GM23338 (cell line): ENCODE data around the gene PLD5. TPM values are rescaled to one million over a fixed set of nuclear protein-coding genes. Genes with fewer than 3 reads are reported as not detected.
"Not testable (repeated sequence)": the region's sequence is repeated elsewhere in the genome, so short reads cannot be mapped to it uniquely, and the experiment has no call there.

ENCODE experiments used
- ATAC-seq: fragments of 200-7000 bp; cut with Tn5 transposase; 3 replicates; pipeline ENCODE4 v1.9.1; 2020
- DNase-seq: peaks from one replicate; pipeline ENCODE4 v3.0.0-alpha.2; 2015; ENCODE audit warnings: low spot score
- H2AFZ ChIP-seq: fragments of 200-600 bp; sonication (generic); 2 replicates; pipeline ENCODE4 v1.8.0; 2016; ENCODE audit warnings: antibody characterized with exemption, mild to moderate bottlenecking, moderate library complexity
- H3F3A ChIP-seq: fragments of 200-600 bp; sonication (generic); replicated peaks from 2 replicates; pipeline ENCODE4 v1.8.0; 2017; ENCODE audit warnings: antibody characterized with exemption, mixed run types, low read depth
- H3K27ac ChIP-seq: fragments of 200-600 bp; sonication (generic); 2 replicates; pipeline ENCODE4 v1.6.1; 2016; ENCODE audit warnings: low read depth
- H3K27me3 ChIP-seq: fragments of 200-600 bp; sonication (generic); 2 replicates; pipeline ENCODE4 v1.8.0; 2016; ENCODE audit warnings: mild to moderate bottlenecking, mixed run types, moderate library complexity; ENCODE audit not compliant: insufficient read depth
- H3K36me3 ChIP-seq: fragments of 200-600 bp; sonication (generic); 2 replicates; pipeline ENCODE4 v1.8.0; 2016; ENCODE audit warnings: mild to moderate bottlenecking; ENCODE audit not compliant: insufficient read depth
- H3K4me1 ChIP-seq: fragments of 200-600 bp; sonication (generic); 2 replicates; pipeline ENCODE4 v1.8.0; 2016; ENCODE audit warnings: mild to moderate bottlenecking, moderate library complexity; ENCODE audit not compliant: insufficient read depth
- H3K4me2 ChIP-seq: fragments of 200-600 bp; sonication (generic); 2 replicates; pipeline ENCODE4 v1.7.1; 2017; ENCODE audit warnings: mixed run types
- H3K4me3 ChIP-seq: fragments of 200-600 bp; sonication (generic); 2 replicates; pipeline ENCODE4 v1.6.1; 2016; ENCODE audit warnings: mixed run types
- H3K79me2 ChIP-seq: fragments of 200-600 bp; sonication (generic); replicated peaks from 2 replicates; pipeline ENCODE4 v1.8.0; 2017; ENCODE audit warnings: mild to moderate bottlenecking; ENCODE audit not compliant: insufficient read depth
- H3K9me2 ChIP-seq: fragments of 200-600 bp; sonication (generic); 2 replicates; pipeline ENCODE4 v1.8.0; 2017; ENCODE audit not compliant: insufficient read depth
- H4K20me1 ChIP-seq: fragments of 200-600 bp; sonication (generic); replicated peaks from 2 replicates; pipeline ENCODE4 v1.8.0; 2017; ENCODE audit warnings: mild to moderate bottlenecking; ENCODE audit not compliant: insufficient read depth
- H3K27ac Mint-ChIP-seq: 2 replicates; pipeline ENCODE4 v1.8.0; 2020; ENCODE audit warnings: inconsistent platforms, mild to moderate bottlenecking, moderate library complexity, mixed read lengths
- H3K27me3 Mint-ChIP-seq: 3 replicates; pipeline ENCODE4 v1.8.0; 2022; ENCODE audit warnings: low read depth, mild to moderate bottlenecking, moderate library complexity, mixed read lengths, inconsistent platforms; ENCODE audit not compliant: insufficient read depth, poor library complexity
- H3K36me3 Mint-ChIP-seq: 3 replicates; pipeline ENCODE4 v1.8.0; 2021; ENCODE audit warnings: low read depth, mild to moderate bottlenecking, inconsistent platforms, moderate library complexity, mixed read lengths
- H3K4me1 Mint-ChIP-seq: 3 replicates; pipeline ENCODE4 v1.8.0; 2020; ENCODE audit warnings: mild to moderate bottlenecking, inconsistent platforms, mixed read lengths
- H3K4me3 Mint-ChIP-seq: 3 replicates; pipeline ENCODE4 v1.8.0; 2021; ENCODE audit warnings: moderate library complexity, mild to moderate bottlenecking, inconsistent platforms, mixed read lengths
- H3K9me3 Mint-ChIP-seq: 3 replicates; pipeline ENCODE4 v1.8.0; 2020; ENCODE audit warnings: moderate library complexity, mild to moderate bottlenecking, inconsistent platforms, mixed read lengths
- CREB1 ChIP-seq: fragments of 250-450 bp; sonication (Bioruptor Pico); IDR thresholded peaks from 2 replicates; pipeline ENCODE4 v1.5.0; 2020; ENCODE audit warnings: low read depth, mild to moderate bottlenecking, moderate library complexity
- CTCF ChIP-seq, 2 experiments: fragments of 200-600 bp in 1 of 2; sonication (generic) in 1 of 2; conservative IDR thresholded peaks; 2 replicates each; pipeline versions ENCODE4 v1.5.1 to v1.6.1; 2016 to 2017; ENCODE audit warnings: antibody characterized with exemption in 2 of 2, low read depth in 2 of 2, mild to moderate bottlenecking in 2 of 2, moderate library complexity in 1 of 2
- ETS1 ChIP-seq: IDR thresholded peaks from 2 replicates; pipeline ENCODE4 v1.6.1; 2016; ENCODE audit warnings: antibody characterized with exemption
- JUNB ChIP-seq: IDR thresholded peaks from one replicate; pipeline ENCODE4 v1.6.1; 2016; ENCODE audit warnings: antibody characterized with exemption; ENCODE audit not compliant: unreplicated experiment
- NANOG ChIP-seq: IDR thresholded peaks from 2 replicates; pipeline ENCODE4 v1.6.1; 2016; ENCODE audit warnings: antibody characterized with exemption, borderline replicate concordance
- REST ChIP-seq: IDR thresholded peaks from one replicate; pipeline ENCODE4 v1.6.1; 2018; ENCODE audit warnings: antibody characterized with exemption; ENCODE audit not compliant: unreplicated experiment
- ZNF114 ChIP-seq: fragments of 250-450 bp; sonication (Bioruptor Pico); IDR thresholded peaks from 2 replicates; pipeline ENCODE4 v1.5.0; 2020; ENCODE audit warnings: mild to moderate bottlenecking, moderate library complexity
- ZNF331 ChIP-seq: fragments of 250-450 bp; sonication (Bioruptor Pico); IDR thresholded peaks from 2 replicates; pipeline ENCODE4 v1.5.0; 2020; ENCODE audit warnings: low read depth, mild to moderate bottlenecking, moderate library complexity
- polyA plus RNA-seq: library from polyadenylated mRNA; unstranded; fragments of >200 nt; fragmentation: Nextera tagmentation; extraction: Ambion mirVana; gene quantifications from 2 replicates; pipeline ENCODE4 v1.2.1, GENCODE V29; 2016
- total RNA-seq: library from RNA; depleted of rRNA; stranded (reverse); fragments of >200 nt; shearing (Covaris generic); gene quantifications from 2 replicates; pipeline ENCODE4 v1.2.3, GENCODE V29; 2014
- TF ChIP-seq, protein P1 (sequence below): fragments of 250-450 bp; sonication (Bioruptor Pico); IDR thresholded peaks from 2 replicates; pipeline ENCODE4 v1.5.0; 2020; ENCODE audit warnings: mild to moderate bottlenecking, moderate library complexity

PLD5 gene
- total and polyA plus RNA-seq, 2 experiments from 2014 or later: 5.5 to 5.8 TPM

DNA sequence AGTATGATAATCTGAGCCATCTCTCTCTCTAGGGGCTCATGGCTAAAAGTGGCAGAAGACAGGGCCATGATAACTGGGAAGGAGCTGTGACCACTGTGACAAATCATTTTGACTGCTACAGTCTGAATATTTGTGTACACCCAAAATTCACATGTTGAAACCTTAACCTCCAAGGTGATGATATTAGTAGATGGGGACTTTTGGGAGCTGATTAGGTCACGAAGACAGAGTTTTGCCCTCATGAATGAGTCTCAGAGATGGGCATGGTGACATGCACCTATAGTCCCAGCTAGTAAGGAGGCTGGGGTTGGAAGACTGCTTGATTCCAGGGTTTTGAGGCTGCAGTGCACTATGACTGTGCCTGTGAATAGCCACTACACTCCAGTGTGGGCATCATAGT is 174.9 kb downstream of the PLD5 start:
- Mint-ChIP-seq H3K4me1 (no peaks in the 10 kb centered on the region), H3K9me3 (no peaks in the 10 kb centered on the region), H3K36me3 (0 out of 3 replicates have a peak, but pooled peaks cover 3% of the 10 kb centered on the region), H3K27me3 (no peaks in the 10 kb centered on the region), H3K4me3 (no peak overlapping the region), H3K27ac (no peak overlapping the region)
- H3K9me2 ChIP-seq: no peaks in the 10 kb centered on the region
- no peaks in the 10 kb centered on the region for H4K20me1 ChIP-seq
- TF ChIP-seq ETS1 (no peak), CREB1 (no peak), ZNF331 (no peak), JUNB (no peak), CTCF (conservative IDR thresholded peaks at IDR 0.05; ENCODE audit: low read depth in 2 of 2) (no peak), NANOG (no peak), REST (no peak), ZNF114 (CRISPR knock-in tag) (no peak)
- TF ChIP-seq, protein P1, sequence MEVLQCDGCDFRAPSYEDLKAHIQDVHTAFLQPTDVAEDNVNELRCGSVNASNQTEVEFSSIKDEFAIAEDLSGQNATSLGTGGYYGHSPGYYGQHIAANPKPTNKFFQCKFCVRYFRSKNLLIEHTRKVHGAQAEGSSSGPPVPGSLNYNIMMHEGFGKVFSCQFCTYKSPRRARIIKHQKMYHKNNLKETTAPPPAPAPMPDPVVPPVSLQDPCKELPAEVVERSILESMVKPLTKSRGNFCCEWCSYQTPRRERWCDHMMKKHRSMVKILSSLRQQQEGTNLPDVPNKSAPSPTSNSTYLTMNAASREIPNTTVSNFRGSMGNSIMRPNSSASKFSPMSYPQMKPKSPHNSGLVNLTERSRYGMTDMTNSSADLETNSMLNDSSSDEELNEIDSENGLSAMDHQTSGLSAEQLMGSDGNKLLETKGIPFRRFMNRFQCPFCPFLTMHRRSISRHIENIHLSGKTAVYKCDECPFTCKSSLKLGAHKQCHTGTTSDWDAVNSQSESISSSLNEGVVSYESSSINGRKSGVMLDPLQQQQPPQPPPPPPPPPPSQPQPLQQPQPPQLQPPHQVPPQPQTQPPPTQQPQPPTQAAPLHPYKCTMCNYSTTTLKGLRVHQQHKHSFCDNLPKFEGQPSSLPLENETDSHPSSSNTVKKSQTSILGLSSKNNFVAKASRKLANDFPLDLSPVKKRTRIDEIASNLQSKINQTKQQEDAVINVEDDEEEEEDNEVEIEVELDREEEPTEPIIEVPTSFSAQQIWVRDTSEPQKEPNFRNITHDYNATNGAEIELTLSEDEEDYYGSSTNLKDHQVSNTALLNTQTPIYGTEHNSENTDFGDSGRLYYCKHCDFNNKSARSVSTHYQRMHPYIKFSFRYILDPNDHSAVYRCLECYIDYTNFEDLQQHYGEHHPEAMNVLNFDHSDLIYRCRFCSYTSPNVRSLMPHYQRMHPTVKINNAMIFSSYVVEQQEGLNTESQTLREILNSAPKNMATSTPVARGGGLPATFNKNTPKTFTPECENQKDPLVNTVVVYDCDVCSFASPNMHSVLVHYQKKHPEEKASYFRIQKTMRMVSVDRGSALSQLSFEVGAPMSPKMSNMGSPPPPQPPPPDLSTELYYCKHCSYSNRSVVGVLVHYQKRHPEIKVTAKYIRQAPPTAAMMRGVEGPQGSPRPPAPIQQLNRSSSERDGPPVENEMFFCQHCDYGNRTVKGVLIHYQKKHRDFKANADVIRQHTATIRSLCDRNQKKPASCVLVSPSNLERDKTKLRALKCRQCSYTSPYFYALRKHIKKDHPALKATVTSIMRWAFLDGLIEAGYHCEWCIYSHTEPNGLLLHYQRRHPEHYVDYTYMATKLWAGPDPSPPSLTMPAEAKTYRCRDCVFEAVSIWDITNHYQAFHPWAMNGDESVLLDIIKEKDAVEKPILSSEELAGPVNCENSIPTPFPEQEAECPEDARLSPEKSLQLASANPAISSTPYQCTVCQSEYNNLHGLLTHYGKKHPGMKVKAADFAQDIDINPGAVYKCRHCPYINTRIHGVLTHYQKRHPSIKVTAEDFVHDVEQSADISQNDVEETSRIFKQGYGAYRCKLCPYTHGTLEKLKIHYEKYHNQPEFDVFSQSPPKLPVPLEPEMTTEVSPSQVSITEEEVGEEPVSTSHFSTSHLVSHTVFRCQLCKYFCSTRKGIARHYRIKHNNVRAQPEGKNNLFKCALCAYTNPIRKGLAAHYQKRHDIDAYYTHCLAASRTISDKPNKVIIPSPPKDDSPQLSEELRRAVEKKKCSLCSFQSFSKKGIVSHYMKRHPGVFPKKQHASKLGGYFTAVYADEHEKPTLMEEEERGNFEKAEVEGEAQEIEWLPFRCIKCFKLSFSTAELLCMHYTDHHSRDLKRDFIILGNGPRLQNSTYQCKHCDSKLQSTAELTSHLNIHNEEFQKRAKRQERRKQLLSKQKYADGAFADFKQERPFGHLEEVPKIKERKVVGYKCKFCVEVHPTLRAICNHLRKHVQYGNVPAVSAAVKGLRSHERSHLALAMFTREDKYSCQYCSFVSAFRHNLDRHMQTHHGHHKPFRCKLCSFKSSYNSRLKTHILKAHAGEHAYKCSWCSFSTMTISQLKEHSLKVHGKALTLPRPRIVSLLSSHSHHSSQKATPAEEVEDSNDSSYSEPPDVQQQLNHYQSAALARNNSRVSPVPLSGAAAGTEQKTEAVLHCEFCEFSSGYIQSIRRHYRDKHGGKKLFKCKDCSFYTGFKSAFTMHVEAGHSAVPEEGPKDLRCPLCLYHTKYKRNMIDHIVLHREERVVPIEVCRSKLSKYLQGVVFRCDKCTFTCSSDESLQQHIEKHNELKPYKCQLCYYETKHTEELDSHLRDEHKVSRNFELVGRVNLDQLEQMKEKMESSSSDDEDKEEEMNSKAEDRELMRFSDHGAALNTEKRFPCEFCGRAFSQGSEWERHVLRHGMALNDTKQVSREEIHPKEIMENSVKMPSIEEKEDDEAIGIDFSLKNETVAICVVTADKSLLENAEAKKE (CRISPR knock-in tag): no peak
- no peaks in the 10 kb centered on the region for H3K36me3 ChIP-seq
- H3K4me2 ChIP-seq: no peak overlapping the region
- H3K4me3 ChIP-seq: no peak overlapping the region
- H3F3A ChIP-seq: no peaks in the 10 kb centered on the region
- DNase-seq (no peak), ATAC-seq (no peak)
- H3K4me1 ChIP-seq: no peaks in the 10 kb centered on the region
- no peaks in the 10 kb centered on the region for H3K79me2 ChIP-seq
- no peak overlapping the region for H3K27ac ChIP-seq
- H3K27me3 ChIP-seq: no peaks in the 10 kb centered on the region
- no peak overlapping the region for H2AFZ ChIP-seq

GRCh38 chr1:242330865-242331264 is 193.6 kb downstream of the PLD5 start:
- H3K4me1 ChIP-seq, H3K4me3 ChIP-seq, H3K79me2 ChIP-seq, H3K27ac Mint-ChIP-seq, DNase-seq, H4K20me1 ChIP-seq, H3K9me3 Mint-ChIP-seq, H2AFZ ChIP-seq, ATAC-seq, H3K27ac ChIP-seq, H3K4me2 ChIP-seq, H3K27me3 Mint-ChIP-seq, H3K9me2 ChIP-seq, H3K4me1 Mint-ChIP-seq, H3K36me3 ChIP-seq, H3F3A ChIP-seq, H3K27me3 ChIP-seq, H3K4me3 Mint-ChIP-seq, H3K36me3 Mint-ChIP-seq: not testable (repeated sequence)
